ENCODE measurements around the gene HIP1R. TPM values are rescaled to one million over a fixed set of nuclear protein-coding genes. Genes with fewer than 3 reads are reported as not detected.

The HIP1R gene
- total and polyA plus RNA-seq, 2 of the 13 experiments (the other 11 are each of a cell fraction or from before 2014, with no cell fraction given) = 18.4 to 25.5 TPM

DNA sequence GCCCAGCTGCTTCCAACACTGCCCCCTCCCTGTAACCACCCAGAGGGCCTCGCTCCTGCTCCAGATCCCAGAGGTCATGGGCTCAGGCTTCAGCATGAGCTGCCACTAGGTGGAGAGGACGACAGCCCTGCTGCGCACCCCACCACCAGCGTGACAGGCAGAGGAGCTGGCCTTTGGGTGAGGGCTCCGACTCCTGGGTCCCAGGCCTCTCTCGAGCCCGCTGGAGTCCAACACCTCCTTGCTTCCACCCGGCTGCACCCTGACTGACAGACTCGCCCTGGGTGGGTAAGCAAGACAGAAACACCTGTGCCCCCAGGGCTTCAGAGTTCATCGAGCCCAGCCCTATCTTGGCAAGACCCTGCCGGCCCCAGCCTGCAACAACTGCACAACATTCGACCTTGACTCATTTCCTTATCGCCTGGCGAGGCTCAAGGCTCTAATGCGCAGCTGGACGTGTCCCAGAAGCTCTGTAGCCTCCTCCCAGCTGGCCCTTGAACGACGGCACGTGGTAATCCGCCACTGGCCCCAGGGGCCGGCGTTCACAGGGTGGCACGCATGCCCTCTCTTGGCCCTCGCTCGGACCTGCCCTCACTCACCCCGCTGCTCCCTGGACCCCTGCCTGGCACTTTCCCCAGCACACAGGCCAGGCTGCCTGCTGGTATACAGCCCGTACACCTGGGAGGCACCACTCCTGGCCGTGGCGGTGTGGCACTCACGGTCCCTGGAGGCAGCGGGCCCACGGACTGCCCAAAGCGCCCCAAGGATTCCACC lies 32.6 kb downstream of the HIP1R start (continued):
- 0 out of 2 replicates have a peak, but pooled peaks have one; percentile 15 for TF ChIP-seq MTA1 (CRISPR knock-in tag; IDR thresholded peaks at IDR 0.05; ENCODE audit: borderline replicate concordance)
- TF ChIP-seq, protein P1, sequence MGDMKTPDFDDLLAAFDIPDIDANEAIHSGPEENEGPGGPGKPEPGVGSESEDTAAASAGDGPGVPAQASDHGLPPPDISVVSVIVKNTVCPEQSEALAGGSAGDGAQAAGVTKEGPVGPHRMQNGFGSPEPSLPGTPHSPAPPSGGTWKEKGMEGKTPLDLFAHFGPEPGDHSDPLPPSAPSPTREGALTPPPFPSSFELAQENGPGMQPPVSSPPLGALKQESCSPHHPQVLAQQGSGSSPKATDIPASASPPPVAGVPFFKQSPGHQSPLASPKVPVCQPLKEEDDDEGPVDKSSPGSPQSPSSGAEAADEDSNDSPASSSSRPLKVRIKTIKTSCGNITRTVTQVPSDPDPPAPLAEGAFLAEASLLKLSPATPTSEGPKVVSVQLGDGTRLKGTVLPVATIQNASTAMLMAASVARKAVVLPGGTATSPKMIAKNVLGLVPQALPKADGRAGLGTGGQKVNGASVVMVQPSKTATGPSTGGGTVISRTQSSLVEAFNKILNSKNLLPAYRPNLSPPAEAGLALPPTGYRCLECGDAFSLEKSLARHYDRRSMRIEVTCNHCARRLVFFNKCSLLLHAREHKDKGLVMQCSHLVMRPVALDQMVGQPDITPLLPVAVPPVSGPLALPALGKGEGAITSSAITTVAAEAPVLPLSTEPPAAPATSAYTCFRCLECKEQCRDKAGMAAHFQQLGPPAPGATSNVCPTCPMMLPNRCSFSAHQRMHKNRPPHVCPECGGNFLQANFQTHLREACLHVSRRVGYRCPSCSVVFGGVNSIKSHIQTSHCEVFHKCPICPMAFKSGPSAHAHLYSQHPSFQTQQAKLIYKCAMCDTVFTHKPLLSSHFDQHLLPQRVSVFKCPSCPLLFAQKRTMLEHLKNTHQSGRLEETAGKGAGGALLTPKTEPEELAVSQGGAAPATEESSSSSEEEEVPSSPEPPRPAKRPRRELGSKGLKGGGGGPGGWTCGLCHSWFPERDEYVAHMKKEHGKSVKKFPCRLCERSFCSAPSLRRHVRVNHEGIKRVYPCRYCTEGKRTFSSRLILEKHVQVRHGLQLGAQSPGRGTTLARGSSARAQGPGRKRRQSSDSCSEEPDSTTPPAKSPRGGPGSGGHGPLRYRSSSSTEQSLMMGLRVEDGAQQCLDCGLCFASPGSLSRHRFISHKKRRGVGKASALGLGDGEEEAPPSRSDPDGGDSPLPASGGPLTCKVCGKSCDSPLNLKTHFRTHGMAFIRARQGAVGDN (CRISPR knock-in tag; IDR thresholded peaks at IDR 0.05) = peak; percentile 71
- TF ChIP-seq ERF (CRISPR knock-in tag; IDR thresholded peaks at IDR 0.05) = no peak
- TF ChIP-seq HNRNPLL (IDR thresholded peaks at IDR 0.05; ENCODE audit: low read depth, low read length, poor library complexity, severe bottlenecking) = peak; percentile 30
- TF ChIP-seq ETV6 (CRISPR knock-in tag; conservative IDR thresholded peaks at IDR 0.05) = no peak
- TF ChIP-seq, protein P2, sequence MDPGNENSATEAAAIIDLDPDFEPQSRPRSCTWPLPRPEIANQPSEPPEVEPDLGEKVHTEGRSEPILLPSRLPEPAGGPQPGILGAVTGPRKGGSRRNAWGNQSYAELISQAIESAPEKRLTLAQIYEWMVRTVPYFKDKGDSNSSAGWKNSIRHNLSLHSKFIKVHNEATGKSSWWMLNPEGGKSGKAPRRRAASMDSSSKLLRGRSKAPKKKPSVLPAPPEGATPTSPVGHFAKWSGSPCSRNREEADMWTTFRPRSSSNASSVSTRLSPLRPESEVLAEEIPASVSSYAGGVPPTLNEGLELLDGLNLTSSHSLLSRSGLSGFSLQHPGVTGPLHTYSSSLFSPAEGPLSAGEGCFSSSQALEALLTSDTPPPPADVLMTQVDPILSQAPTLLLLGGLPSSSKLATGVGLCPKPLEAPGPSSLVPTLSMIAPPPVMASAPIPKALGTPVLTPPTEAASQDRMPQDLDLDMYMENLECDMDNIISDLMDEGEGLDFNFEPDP (CRISPR knock-in tag; conservative IDR thresholded peaks at IDR 0.05) = no peak
- no peak for TF ChIP-seq ZNF382 (CRISPR knock-in tag; IDR thresholded peaks at IDR 0.05; ENCODE audit: borderline replicate concordance)
- TF ChIP-seq RNF2 (conservative IDR thresholded peaks at IDR 0.05; ENCODE audit: low read depth) = no peak
- TF ChIP-seq HOXA3 (CRISPR knock-in tag; IDR thresholded peaks at IDR 0.05) = peak; percentile 49
- no peak for TF ChIP-seq U2AF1 (optimal IDR thresholded peaks at IDR 0.05; ENCODE audit: low read depth, low read length)
- TF ChIP-seq STAG1 (CRISPR knock-in tag; IDR thresholded peaks at IDR 0.05) = peak; percentile 72
- TF ChIP-seq, protein P3, sequence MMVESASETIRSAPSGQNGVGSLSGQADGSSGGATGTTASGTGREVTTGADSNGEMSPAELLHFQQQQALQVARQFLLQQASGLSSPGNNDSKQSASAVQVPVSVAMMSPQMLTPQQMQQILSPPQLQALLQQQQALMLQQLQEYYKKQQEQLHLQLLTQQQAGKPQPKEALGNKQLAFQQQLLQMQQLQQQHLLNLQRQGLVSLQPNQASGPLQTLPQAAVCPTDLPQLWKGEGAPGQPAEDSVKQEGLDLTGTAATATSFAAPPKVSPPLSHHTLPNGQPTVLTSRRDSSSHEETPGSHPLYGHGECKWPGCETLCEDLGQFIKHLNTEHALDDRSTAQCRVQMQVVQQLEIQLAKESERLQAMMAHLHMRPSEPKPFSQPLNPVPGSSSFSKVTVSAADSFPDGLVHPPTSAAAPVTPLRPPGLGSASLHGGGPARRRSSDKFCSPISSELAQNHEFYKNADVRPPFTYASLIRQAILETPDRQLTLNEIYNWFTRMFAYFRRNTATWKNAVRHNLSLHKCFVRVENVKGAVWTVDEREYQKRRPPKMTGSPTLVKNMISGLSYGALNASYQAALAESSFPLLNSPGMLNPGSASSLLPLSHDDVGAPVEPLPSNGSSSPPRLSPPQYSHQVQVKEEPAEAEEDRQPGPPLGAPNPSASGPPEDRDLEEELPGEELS (CRISPR knock-in tag; IDR thresholded peaks at IDR 0.05) = no peak
- TF ChIP-seq, protein P4, sequence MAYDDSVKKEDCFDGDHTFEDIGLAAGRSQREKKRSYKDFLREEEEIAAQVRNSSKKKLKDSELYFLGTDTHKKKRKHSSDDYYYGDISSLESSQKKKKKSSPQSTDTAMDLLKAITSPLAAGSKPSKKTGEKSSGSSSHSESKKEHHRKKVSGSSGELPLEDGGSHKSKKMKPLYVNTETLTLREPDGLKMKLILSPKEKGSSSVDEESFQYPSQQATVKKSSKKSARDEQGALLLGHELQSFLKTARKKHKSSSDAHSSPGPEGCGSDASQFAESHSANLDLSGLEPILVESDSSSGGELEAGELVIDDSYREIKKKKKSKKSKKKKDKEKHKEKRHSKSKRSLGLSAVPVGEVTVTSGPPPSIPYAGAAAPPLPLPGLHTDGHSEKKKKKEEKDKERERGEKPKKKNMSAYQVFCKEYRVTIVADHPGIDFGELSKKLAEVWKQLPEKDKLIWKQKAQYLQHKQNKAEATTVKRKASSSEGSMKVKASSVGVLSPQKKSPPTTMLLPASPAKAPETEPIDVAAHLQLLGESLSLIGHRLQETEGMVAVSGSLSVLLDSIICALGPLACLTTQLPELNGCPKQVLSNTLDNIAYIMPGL (CRISPR knock-in tag; IDR thresholded peaks at IDR 0.05; ENCODE audit: borderline replicate concordance in 1 of 2, low read depth in 1 of 2) = peak; percentile 44 to 58; a peak in 2 of 4 replicates
- TF ChIP-seq NR2F6 (IDR thresholded peaks at IDR 0.05) = no peak
- TF ChIP-seq NR2F6 (CRISPR knock-in tag; IDR thresholded peaks at IDR 0.05) = peak; percentile 74
- no peak for TF ChIP-seq TAF1 (CRISPR knock-in tag; IDR thresholded peaks at IDR 0.05)
- TF ChIP-seq, protein P5, sequence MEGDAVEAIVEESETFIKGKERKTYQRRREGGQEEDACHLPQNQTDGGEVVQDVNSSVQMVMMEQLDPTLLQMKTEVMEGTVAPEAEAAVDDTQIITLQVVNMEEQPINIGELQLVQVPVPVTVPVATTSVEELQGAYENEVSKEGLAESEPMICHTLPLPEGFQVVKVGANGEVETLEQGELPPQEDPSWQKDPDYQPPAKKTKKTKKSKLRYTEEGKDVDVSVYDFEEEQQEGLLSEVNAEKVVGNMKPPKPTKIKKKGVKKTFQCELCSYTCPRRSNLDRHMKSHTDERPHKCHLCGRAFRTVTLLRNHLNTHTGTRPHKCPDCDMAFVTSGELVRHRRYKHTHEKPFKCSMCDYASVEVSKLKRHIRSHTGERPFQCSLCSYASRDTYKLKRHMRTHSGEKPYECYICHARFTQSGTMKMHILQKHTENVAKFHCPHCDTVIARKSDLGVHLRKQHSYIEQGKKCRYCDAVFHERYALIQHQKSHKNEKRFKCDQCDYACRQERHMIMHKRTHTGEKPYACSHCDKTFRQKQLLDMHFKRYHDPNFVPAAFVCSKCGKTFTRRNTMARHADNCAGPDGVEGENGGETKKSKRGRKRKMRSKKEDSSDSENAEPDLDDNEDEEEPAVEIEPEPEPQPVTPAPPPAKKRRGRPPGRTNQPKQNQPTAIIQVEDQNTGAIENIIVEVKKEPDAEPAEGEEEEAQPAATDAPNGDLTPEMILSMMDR (CRISPR knock-in tag; IDR thresholded peaks at IDR 0.05) = peak; percentile 86

All from HepG2 (cell line).